Smooth muscle cell (in vitro differentiated cells): ENCODE measurements around the gene AGBL1. TPM values are rescaled to one million over a fixed set of nuclear protein-coding genes. Genes with fewer than 3 reads are reported as not detected.

Experiments
- DNase-seq: peaks from one replicate; lab custom pipeline; 2025; ENCODE audit not compliant: unreplicated experiment; lab: John Stamatoyannopoulos, UW
- H2AFZ ChIP-seq: fragments of 200-600 bp; sonication (generic); 2 replicates; pipeline ENCODE4 v1.6.0; 2016; ENCODE audit warnings: antibody characterized with exemption, low read depth, mild to moderate bottlenecking
- H3F3A ChIP-seq: fragments of 200-600 bp; sonication (generic); 2 replicates; pipeline ENCODE4 v1.6.0; 2017; ENCODE audit warnings: antibody characterized with exemption, low read depth
- H3K27ac ChIP-seq: fragments of 200-600 bp; sonication (generic); 2 replicates; pipeline ENCODE4 v1.5.1; 2016; ENCODE audit warnings: low read depth, mild to moderate bottlenecking
- H3K27me3 ChIP-seq: fragments of 200-600 bp; sonication (generic); 2 replicates; pipeline ENCODE4 v1.6.1; 2016; ENCODE audit warnings: low read depth, mild to moderate bottlenecking
- H3K36me3 ChIP-seq: fragments of 200-600 bp; sonication (generic); 2 replicates; pipeline ENCODE4 v1.5.1; 2016; ENCODE audit warnings: low read depth
- H3K4me1 ChIP-seq: fragments of 200-600 bp; sonication (generic); 2 replicates; pipeline ENCODE4 v1.5.1; 2016; ENCODE audit warnings: low read depth
- H3K4me2 ChIP-seq: fragments of 200-600 bp; sonication (generic); 2 replicates; pipeline ENCODE4 v1.6.0; 2016; ENCODE audit warnings: mild to moderate bottlenecking
- H3K4me3 ChIP-seq: fragments of 200-600 bp; sonication (generic); 2 replicates; pipeline ENCODE4 v1.5.1; 2016; ENCODE audit warnings: mild to moderate bottlenecking
- H3K79me2 ChIP-seq: fragments of 200-600 bp; sonication (generic); 2 replicates; pipeline ENCODE4 v1.6.0; 2016; ENCODE audit warnings: low read depth, mild to moderate bottlenecking
- H3K9ac ChIP-seq: fragments of 200-600 bp; sonication (generic); 2 replicates; pipeline ENCODE4 v1.6.0; 2016; ENCODE audit warnings: low read depth
- H3K9me3 ChIP-seq: fragments of 200-600 bp; sonication (generic); replicated peaks from 2 replicates; pipeline ENCODE4 v1.5.1; 2016; ENCODE audit warnings: low read depth
- H4K20me1 ChIP-seq: fragments of 200-600 bp; sonication (generic); 2 replicates; pipeline ENCODE4 v1.6.0; 2016; ENCODE audit warnings: low read depth
- CTCF ChIP-seq: fragments of 200-600 bp; sonication (generic); IDR thresholded peaks from 2 replicates; pipeline ENCODE4 v1.5.1; 2017; ENCODE audit warnings: borderline replicate concordance, mild to moderate bottlenecking, antibody characterized with exemption; ENCODE audit not compliant: insufficient read depth, poor library complexity, severe bottlenecking
- WGBS: methylation state at CpG from one replicate; pipeline ENCODE4 v1.1.7; 2016; ENCODE audit warnings: low lambda C conversion rate; 5-methylcytosine and 5-hydroxymethylcytosine counted together
- polyA plus RNA-seq: library from polyadenylated mRNA; unstranded; fragments of >200 nt; fragmentation: Nextera tagmentation; extraction: Ambion mirVana; gene quantifications from 2 replicates; pipeline ENCODE4 v1.2.1, GENCODE V29; 2016
- total RNA-seq: library from RNA; depleted of rRNA; stranded (reverse); fragments of >200 nt; gene quantifications from 2 replicates; pipeline ENCODE4 v1.2.3, GENCODE V29; 2014

AGBL1 gene
- total and polyA plus RNA-seq, 2 experiments from 2014 or later, result not detected

DNA sequence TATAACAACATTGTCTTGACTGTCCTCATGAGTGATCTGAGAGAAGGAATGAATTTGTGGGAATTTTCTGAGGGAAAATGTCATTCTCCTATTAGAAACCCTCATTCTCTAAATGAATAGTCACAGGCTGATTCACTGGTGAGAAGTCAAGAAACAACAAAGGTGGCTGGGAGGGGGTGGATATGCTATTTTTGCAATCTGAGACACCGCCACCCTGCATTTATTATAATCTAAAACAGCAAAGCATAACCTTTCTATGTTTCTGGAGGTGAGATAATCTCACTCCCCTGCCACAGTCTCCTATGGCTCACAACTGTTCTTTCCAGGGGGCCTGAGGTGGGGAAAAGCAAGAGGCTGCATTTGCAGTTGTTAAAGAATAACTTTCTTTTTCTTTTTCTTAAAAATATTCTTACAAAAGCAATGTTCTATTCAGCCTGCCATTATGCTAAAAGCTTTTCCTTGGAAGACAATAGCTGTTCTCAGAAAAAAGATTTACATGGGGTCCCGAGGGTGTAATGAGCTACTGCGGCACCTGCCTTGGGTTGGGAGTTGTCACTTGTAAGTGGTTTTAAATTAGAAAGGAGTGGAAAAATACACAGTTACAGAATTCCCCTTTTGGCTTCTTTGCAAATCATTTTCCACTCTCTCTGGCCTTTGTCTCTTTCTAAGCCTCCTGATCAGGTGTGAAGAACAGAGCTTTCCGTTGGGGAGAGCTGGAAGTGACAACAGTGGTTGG lies 220.9 kb downstream of the AGBL1 start:
- H3K27ac ChIP-seq, result no peak overlapping the region
- no peak overlapping the region for H3K9ac ChIP-seq
- no peaks in the 10 kb centered on the region for H4K20me1 ChIP-seq
- H3F3A ChIP-seq, result no peaks in the 10 kb centered on the region
- TF ChIP-seq CTCF, result no peak
- no peaks in the 10 kb centered on the region for H3K9me3 ChIP-seq
- no peaks in the 10 kb centered on the region for H3K79me2 ChIP-seq
- no peaks in the 10 kb centered on the region for H3K4me1 ChIP-seq
- H2AFZ ChIP-seq, result no peak overlapping the region
- H3K27me3 ChIP-seq, result no peaks in the 10 kb centered on the region
- no peaks in the 10 kb centered on the region for H3K36me3 ChIP-seq
- H3K4me2 ChIP-seq, result no peak overlapping the region
- H3K4me3 ChIP-seq, result no peak overlapping the region
- no peak for DNase-seq
- 72% methylated on average over 4 of the region's 4 CpGs for WGBS

- no peaks in the 10 kb centered on the region for H3K36me3 ChIP-seq
- no peak for DNase-seq
- no peak overlapping the region for H2AFZ ChIP-seq
- no peak for TF ChIP-seq CTCF
- H3K79me2 ChIP-seq, result no peaks in the 10 kb centered on the region
- H3F3A ChIP-seq, result no peaks in the 10 kb centered on the region
- no peak overlapping the region for H3K27ac ChIP-seq
- no peaks in the 10 kb centered on the region for H4K20me1 ChIP-seq
- no peak overlapping the region for H3K4me3 ChIP-seq
- no peak overlapping the region for H3K4me2 ChIP-seq
- no peaks in the 10 kb centered on the region for H3K9me3 ChIP-seq
- WGBS, result 90% methylated on average over 9 of the region's 9 CpGs
- H3K9ac ChIP-seq, result no peak overlapping the region
- H3K4me1 ChIP-seq, result peaks cover 12% of the 10 kb centered on the region
- H3K27me3 ChIP-seq, result no peaks in the 10 kb centered on the region
Measured at GRCh38 chr15:86311568-86312280, 232.1 kb downstream of the AGBL1 start.

GRCh38 chr15:86312486-86312885 lies 232.8 kb downstream of the AGBL1 start:
- Histone ChIP-seq H3K4me1 (peaks cover 12% of the 10 kb centered on the region), H4K20me1 (no peaks in the 10 kb centered on the region), H3K9ac (no peak overlapping the region), H3K4me3 (no peak overlapping the region), H3K27me3 (no peaks in the 10 kb centered on the region), H2AFZ (no peak overlapping the region), H3K27ac (no peak overlapping the region), H3K79me2 (no peaks in the 10 kb centered on the region), H3K9me3 (no peaks in the 10 kb centered on the region), H3K36me3 (no peaks in the 10 kb centered on the region), H3F3A (peaks cover 5% of the 10 kb centered on the region), H3K4me2 (no peak overlapping the region)
- TF ChIP-seq CTCF, result no peak
- no peak for DNase-seq
- WGBS, result 88% methylated on average over 4 of the region's 4 CpGs
